GM18499 (cell line): ENCODE results near the gene SHC4.
"Not testable (repeated sequence)": the region's sequence is repeated elsewhere in the genome, so short reads cannot be mapped to it uniquely, and the experiment has no call there.

Source experiments
- ATAC-seq: cut with Tn5 transposase; IDR thresholded peaks from one replicate; pipeline ENCODE4 v1.9.1; 2021; ENCODE audit warnings: moderate number of reproducible peaks; ENCODE audit not compliant: insufficient read depth, unreplicated experiment

Gene SHC4

GRCh38 chr15:48963524-48964113 lies at the start of gene SHC4:
TSS of gene SHC4 (minus strand) at chr15:48963919. CDS start at chr15:48963015, 904 bp downstream.
- no peak for ATAC-seq

- no peak for ATAC-seq
Measured at GRCh38 chr15:48999314-48999713, 35.6 kb upstream of the SHC4 start.

GRCh38 chr15:48996276-48996675 lies 32.6 kb upstream of the SHC4 start:
- ATAC-seq, result no peak

DNA sequence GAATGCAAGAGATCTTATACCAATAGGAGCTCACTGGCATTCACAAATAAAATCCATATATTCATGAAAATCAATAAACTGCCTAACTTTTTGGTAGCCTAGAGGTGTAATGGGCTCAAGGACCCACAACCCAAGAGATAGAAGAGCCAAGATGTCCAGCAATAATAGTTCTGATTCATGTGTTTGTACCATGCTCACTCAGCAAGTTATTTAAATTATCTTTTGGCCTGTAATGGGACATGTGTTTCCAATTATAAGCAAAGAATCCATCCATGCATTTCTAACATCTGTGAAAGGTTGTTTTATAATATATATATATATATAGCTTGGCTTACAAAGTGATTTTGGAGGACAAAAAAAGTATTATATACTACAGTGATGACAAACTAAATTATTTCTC lies 29.7 kb upstream of the SHC4 start:
- ATAC-seq, result no peak

DNA sequence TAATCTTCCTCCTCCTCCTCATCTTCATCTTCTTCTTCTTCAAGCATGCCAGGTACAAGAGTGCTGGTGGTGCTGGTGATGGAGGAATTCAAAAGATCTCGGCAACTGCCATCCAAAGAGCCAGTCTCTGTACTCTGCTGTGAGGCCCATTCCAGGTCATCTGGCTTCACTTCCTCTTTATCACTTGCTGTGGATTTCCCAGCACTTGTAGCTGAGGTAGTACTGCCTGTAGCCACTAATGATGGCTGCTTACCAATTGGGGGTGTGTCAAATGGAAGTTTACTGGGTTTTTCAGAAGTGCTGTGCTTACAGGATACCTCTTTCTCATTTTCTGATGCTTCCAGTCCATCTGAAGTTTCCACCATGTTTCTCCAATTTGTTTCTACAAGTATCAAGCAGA lies 28.8 kb upstream of the SHC4 start:
- peak; percentile 97 for ATAC-seq

GRCh38 chr15:48992096-48992495 lies 28.4 kb upstream of the SHC4 start:
- ATAC-seq, result no peak

GRCh38 chr15:48989170-48989569 lies 25.5 kb upstream of the SHC4 start:
- ATAC-seq, result no peak

DNA sequence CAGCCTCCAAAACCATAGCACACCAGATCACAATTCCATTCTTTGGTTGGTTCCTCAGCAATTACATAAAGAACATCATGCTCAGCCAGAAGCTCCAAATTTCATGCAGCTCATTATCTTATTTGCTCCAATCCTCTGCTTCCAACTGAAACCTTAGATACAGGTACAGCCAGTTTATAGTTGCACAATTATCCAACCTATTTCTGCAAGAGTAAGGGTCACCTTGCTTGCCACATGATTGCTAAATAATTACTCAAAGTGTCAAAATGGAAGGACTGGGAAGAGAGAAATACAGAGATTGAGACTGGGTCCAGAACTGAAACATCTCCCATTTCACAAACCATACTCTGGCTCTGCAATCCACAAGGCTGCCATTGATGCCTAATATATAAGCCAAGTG lies 23.4 kb upstream of the SHC4 start:
- no peak for ATAC-seq

DNA sequence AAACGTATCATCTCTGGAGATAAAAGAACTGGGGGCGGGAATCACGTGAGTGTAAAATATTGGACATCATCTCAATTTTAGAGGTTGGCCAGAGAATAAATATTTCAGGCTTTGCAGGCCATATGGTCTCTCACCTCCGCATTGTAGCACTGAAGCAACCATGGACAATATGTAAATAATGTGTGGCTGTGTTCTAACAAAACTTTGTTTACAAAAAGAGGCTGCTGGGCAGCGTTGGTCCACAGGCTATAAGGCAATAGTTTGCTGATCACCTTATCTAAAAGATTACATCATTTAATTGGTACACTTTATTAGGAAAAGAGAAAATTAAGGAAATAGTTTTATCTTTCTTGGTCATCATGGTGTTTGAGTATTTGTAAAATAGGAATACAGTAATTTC lies 22.5 kb upstream of the SHC4 start:
- ATAC-seq, result no peak

GRCh38 chr15:48985516-48985915 lies 21.8 kb upstream of the SHC4 start:
- ATAC-seq, result no peak

GRCh38 chr15:48984811-48985352 lies 21.2 kb upstream of the SHC4 start:
- no peak for ATAC-seq

DNA sequence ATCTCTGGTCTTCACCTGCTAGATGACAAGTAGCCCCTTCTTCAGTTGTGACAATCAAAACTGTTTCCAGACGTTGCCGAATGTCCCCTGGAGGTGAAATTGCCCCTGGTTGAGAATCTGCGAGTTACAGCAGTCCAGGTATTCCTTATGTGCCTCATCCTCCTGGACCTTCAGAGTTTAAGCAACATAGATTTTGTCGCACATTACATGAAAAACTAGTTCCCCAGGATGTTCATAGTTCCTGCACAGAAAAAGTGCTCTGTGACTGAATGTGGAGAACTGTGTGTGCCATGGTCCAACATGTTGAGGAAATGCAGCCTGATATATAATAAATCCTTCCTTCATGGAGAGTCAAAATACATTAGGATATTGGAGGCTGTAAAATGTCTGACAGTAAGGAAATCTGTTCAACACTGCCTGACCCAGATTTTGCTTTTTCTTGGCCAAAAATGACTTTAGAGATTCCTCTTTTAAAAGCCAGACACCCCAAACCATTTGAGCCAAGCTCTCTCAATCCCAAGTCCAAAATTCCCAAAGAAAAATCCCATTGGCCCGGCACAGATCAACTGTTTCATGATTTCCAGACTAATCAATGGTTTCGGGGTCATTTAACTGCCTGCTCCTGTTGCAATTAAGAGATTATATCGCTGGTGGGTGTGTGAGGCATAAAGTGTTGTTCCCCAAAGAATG lies 20.4 kb upstream of the SHC4 start:
- ATAC-seq, result no peak

- no peak for ATAC-seq
Measured at GRCh38 chr15:48983300-48983699, 19.6 kb upstream of the SHC4 start.

DNA sequence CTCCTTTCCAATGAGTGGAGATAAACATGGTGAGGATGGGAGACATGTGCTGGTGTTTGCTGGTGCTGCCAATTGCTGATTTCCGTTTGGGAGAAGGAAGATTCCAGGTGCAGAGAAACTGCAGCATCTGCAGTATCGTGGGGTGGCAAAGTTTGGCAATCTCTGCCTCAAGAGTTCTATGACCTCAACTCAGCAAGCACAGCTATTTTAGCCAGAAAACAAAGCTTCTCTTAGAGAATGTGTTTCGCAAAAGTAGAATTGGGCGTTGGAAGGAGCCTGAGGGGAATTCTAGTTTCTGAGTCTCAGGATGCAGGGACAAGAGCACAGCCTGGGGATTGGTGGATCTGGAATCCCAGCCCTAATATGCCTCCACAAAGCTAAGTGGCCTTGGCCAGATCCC lies 18.2 kb upstream of the SHC4 start:
- ATAC-seq, result no peak

GRCh38 chr15:48978638-48979037 lies 14.9 kb upstream of the SHC4 start:
- ATAC-seq, result no peak

DNA sequence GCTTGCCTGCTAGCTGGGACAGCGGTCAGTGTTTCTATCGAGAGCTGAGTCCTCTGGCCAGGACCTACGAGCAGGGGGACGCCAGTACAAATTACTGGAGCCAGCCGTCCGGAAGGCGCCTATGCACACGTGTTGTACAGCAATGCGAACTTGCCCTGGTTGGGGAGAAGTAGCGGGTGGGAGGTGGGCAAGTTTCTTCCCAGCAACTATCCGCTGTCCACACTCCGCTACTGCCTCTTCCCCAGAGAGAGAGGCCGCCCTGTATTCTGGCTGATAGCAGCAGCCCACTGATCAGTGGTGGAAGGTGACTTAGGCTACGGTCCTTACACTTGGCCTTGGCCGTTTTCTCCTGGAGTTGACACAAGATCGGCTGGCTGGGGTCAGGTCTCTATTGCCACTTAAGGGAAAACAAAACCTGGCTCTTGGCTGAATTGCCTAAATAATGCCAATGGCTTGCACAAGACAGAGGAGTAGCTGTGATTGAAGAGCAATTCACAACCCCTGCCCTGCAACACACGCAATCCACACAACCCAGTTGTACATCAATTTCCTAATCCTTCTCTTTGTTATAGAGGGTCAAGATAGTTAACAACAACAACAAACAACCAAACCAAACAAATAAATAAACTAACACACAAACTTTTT lies 12.8 kb upstream of the SHC4 start:
- ATAC-seq, result no peak

- no peak for ATAC-seq
Measured at GRCh38 chr15:48975472-48976419, 12.0 kb upstream of the SHC4 start.

DNA sequence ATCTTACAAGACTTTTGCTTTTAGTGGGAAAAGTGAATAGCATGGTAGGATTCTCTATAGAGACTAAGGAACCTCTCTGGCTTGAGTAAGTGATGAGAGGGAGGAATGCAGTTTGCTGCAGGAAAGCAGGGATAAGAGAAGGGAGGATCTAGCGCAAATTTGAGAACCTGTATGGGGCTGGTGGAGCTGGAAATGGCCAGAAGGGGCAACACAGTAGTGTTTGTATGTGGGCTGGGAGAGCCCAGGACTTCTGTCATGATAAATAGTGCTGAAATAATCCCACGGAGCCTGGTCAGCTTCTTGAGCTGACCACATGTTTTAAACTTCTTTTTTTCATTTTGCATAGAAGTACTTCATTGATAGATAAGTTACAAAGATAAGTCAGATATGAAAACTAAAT lies 11.2 kb upstream of the SHC4 start:
- no peak for ATAC-seq

- ATAC-seq, result no peak
Measured at GRCh38 chr15:48972750-48973503, 9.2 kb upstream of the SHC4 start.

- ATAC-seq, result not testable (repeated sequence)
Measured at GRCh38 chr15:48970926-48971325, 7.2 kb upstream of the SHC4 start.
